Measurements from ENCODE around the gene RETREG1.

RETREG1 gene

GRCh38 chr5:16626696-16627264, 10.0 kb upstream of the RETREG1 start:
- no peaks in the 10 kb centered on the region for H3K79me2 ChIP-seq (ENCODE audit: insufficient read depth, low read length)
- no peaks in the 10 kb centered on the region for H3K9me3 ChIP-seq (ENCODE audit: insufficient read depth, low read length, severe bottlenecking)
- TF ChIP-seq CTCF (IDR thresholded peaks at IDR 0.05; ENCODE audit: borderline replicate concordance, extremely low read depth, low read length, poor library complexity, severe bottlenecking) (no peak), EZH2 (IDR thresholded peaks at IDR 0.05; ENCODE audit: borderline replicate concordance, low read depth, low read length, severe bottlenecking) (no peak)
- H3K4me2 ChIP-seq (ENCODE audit: insufficient read depth, low read length) = no peak overlapping the region
- no peak overlapping the region for H3K9ac ChIP-seq (ENCODE audit: low read depth, low read length)
- no peaks in the 10 kb centered on the region for H3K27me3 ChIP-seq (ENCODE audit: insufficient read depth, low read length, poor library complexity)
- H3K27ac ChIP-seq (ENCODE audit: low read length) = no peak overlapping the region
- peak; percentile 45 for DNase-seq
- no peaks in the 10 kb centered on the region for H4K20me1 ChIP-seq (ENCODE audit: insufficient read depth, low read length)
- no peak overlapping the region for H2AFZ ChIP-seq (ENCODE audit: low read depth, low read length)
- peak; percentile 95 for ATAC-seq (ENCODE audit: insufficient read depth, low read depth)
- H3K4me1 ChIP-seq (ENCODE audit: insufficient read depth, low read length) = no peaks in the 10 kb centered on the region
- H3K4me3 ChIP-seq (ENCODE audit: low read depth in 1 of 2, low read length in 2 of 2) = no peak overlapping the region
- H3K36me3 ChIP-seq (ENCODE audit: insufficient read depth, low read length) = no peaks in the 10 kb centered on the region

DNA sequence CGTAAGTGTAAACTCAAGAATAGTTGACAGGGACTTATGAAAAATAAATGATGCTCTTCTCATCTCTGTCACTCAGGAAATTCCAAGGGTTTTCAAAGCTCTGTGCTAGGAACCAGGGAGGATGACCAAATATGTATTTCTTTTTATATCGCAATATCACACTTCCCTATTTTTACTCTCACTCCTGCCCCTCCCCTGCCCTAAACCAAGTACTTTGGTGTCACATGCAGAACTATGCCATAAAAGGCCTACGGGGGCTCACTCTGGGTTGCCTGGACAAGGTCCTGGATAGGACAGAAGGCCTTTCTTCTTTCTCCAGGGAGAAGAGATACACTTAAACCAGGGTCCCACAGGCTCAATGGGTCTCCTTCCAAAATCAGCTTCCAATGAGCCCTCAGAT, 8.3 kb upstream of the RETREG1 start:
- no peaks in the 10 kb centered on the region for H3K27me3 ChIP-seq (ENCODE audit: insufficient read depth, low read length, poor library complexity)
- no peaks in the 10 kb centered on the region for H3K79me2 ChIP-seq (ENCODE audit: insufficient read depth, low read length)
- no peaks in the 10 kb centered on the region for H4K20me1 ChIP-seq (ENCODE audit: insufficient read depth, low read length)
- no peaks in the 10 kb centered on the region for H3K4me1 ChIP-seq (ENCODE audit: insufficient read depth, low read length)
- TF ChIP-seq EZH2 (IDR thresholded peaks at IDR 0.05; ENCODE audit: borderline replicate concordance, low read depth, low read length, severe bottlenecking) (no peak), CTCF (IDR thresholded peaks at IDR 0.05; ENCODE audit: borderline replicate concordance, extremely low read depth, low read length, poor library complexity, severe bottlenecking) (no peak)
- no peak overlapping the region for H3K4me3 ChIP-seq (ENCODE audit: low read depth in 1 of 2, low read length in 2 of 2)
- ATAC-seq (ENCODE audit: insufficient read depth, low read depth) (no peak), DNase-seq (no peak)
- no peaks in the 10 kb centered on the region for H3K36me3 ChIP-seq (ENCODE audit: insufficient read depth, low read length)
- H3K9me3 ChIP-seq (ENCODE audit: insufficient read depth, low read length, severe bottlenecking) = no peaks in the 10 kb centered on the region
- no peak overlapping the region for H3K27ac ChIP-seq (ENCODE audit: low read length)
- no peak overlapping the region for H3K4me2 ChIP-seq (ENCODE audit: insufficient read depth, low read length)
- H3K9ac ChIP-seq (ENCODE audit: low read depth, low read length) = no peak overlapping the region
- no peak overlapping the region for H2AFZ ChIP-seq (ENCODE audit: low read depth, low read length)

GRCh38 chr5:16619136-16619535, 2.3 kb upstream of the RETREG1 start:
- no peak overlapping the region for H3K27ac ChIP-seq (ENCODE audit: low read length)

More at GRCh38 chr5:16619136-16619535, 2.3 kb upstream of the RETREG1 start:
- Histone ChIP-seq H3K9me3 (ENCODE audit: insufficient read depth, low read length, severe bottlenecking) (no peaks in the 10 kb centered on the region), H3K79me2 (ENCODE audit: insufficient read depth, low read length) (no peaks in the 10 kb centered on the region), H3K36me3 (ENCODE audit: insufficient read depth, low read length) (no peaks in the 10 kb centered on the region), H3K4me3 (ENCODE audit: low read depth in 1 of 2, low read length in 2 of 2) (no peak overlapping the region), H3K4me2 (ENCODE audit: insufficient read depth, low read length) (no peak overlapping the region), H3K9ac (ENCODE audit: low read depth, low read length) (no peak overlapping the region), H3K4me1 (ENCODE audit: insufficient read depth, low read length) (peaks cover 15% of the 10 kb centered on the region), H2AFZ (ENCODE audit: low read depth, low read length) (no peak overlapping the region), H4K20me1 (ENCODE audit: insufficient read depth, low read length) (no peaks in the 10 kb centered on the region), H3K27me3 (ENCODE audit: insufficient read depth, low read length, poor library complexity) (peaks cover 38% of the 10 kb centered on the region)
- TF ChIP-seq EZH2 (IDR thresholded peaks at IDR 0.05; ENCODE audit: borderline replicate concordance, low read depth, low read length, severe bottlenecking) = no peak
- TF ChIP-seq CTCF (IDR thresholded peaks at IDR 0.05; ENCODE audit: borderline replicate concordance, extremely low read depth, low read length, poor library complexity, severe bottlenecking) = no peak
- DNase-seq (no peak), ATAC-seq (ENCODE audit: insufficient read depth, low read depth) (no peak)
